H1 (cell line): Measurements from ENCODE around the gene CCDC171. TPM values are rescaled to one million over a fixed set of nuclear protein-coding genes. Genes with fewer than 3 reads are reported as not detected.

Experiments used
- CTCF ChIA-PET: fragments of 300-600 bp; sonication (Branson Sonifier 250); formaldehyde crosslinking; loops from one replicate; lab custom pipeline; 2021; ENCODE audit not compliant: partially characterized antibody; lab: Charles Lee
- POLR2A ChIA-PET: fragments of 300-600 bp; sonication (Branson Sonifier 250); formaldehyde crosslinking; loops from one replicate; lab custom pipeline; 2021; ENCODE audit warnings: inconsistent platforms; ENCODE audit not compliant: partially characterized antibody; lab: Charles Lee
- DNase-seq, 2 experiments: peaks; one replicate each; pipeline versions ENCODE4 v3.0.0 to v3.0.0-alpha.2; 2010 to 2022; ENCODE audit warnings: low spot score in 2 of 2, low read depth in 1 of 2, mixed read lengths in 1 of 2
- FAIRE-seq: peaks from 2 replicates; lab custom pipeline; 2011; peaks lifted over from hg19 to GRCh38; lab: Jason Lieb, UNC
- H2AFZ ChIP-seq: 2 replicates; pipeline ENCODE4 v1.8.1; 2012; ENCODE audit warnings: low read length, inconsistent platforms
- H2AK5ac ChIP-seq: 2 replicates; pipeline ENCODE4 v1.6.1; 2013; ENCODE audit warnings: low read depth, low read length
- H2BK120ac ChIP-seq: replicated peaks from 2 replicates; pipeline ENCODE3; 2013; ENCODE audit warnings: low read depth, low read length, inconsistent platforms
- H2BK12ac ChIP-seq: 2 replicates; pipeline ENCODE4 v1.6.1; 2013; ENCODE audit warnings: low read depth, low read length
- H2BK15ac ChIP-seq: 2 replicates; pipeline ENCODE4 v1.6.1; 2013; ENCODE audit warnings: low read length
- H2BK20ac ChIP-seq: 2 replicates; pipeline ENCODE4 v1.6.1; 2013; ENCODE audit warnings: low read length
- H2BK5ac ChIP-seq: 2 replicates; pipeline ENCODE4 v1.6.1; 2013; ENCODE audit warnings: low read depth, low read length
- H3K14ac ChIP-seq: 2 replicates; pipeline ENCODE4 v1.6.1; 2013; ENCODE audit warnings: inconsistent platforms; ENCODE audit not compliant: insufficient read length
- H3K18ac ChIP-seq: 2 replicates; pipeline ENCODE4 v1.6.1; 2013; ENCODE audit warnings: low read length; ENCODE audit errors: extremely low read depth
- H3K23ac ChIP-seq: 2 replicates; pipeline ENCODE4 v1.6.1; 2013; ENCODE audit warnings: inconsistent platforms; ENCODE audit not compliant: insufficient read length
- H3K23me2 ChIP-seq: 2 replicates; pipeline ENCODE4 v1.6.1; 2013; ENCODE audit warnings: low read depth, low read length
- H3K27ac ChIP-seq: 2 replicates; pipeline ENCODE4 v1.6.1; 2011; ENCODE audit warnings: low read depth, low read length, inconsistent platforms
- H3K27me3 ChIP-seq, 4 experiments: replicated peaks in 1 of 4; 1 replicate in 1 of 4; 2 replicates in 3 of 4; pipeline versions ENCODE4 v1.6.1 to v1.8.1; 2011 to 2013; ENCODE audit warnings: low read length in 3 of 4, mild to moderate bottlenecking in 3 of 4, inconsistent platforms in 2 of 4, mixed read lengths in 2 of 4, moderate library complexity in 1 of 4; ENCODE audit not compliant: control insufficient read depth in 3 of 4, insufficient read depth in 3 of 4; ENCODE audit errors: extremely low read depth in 1 of 4
- H3K36me3 ChIP-seq, 4 experiments: 2 replicates each; pipeline versions ENCODE4 v1.6.1 to v1.8.1; 2011 to 2013; ENCODE audit warnings: mild to moderate bottlenecking in 4 of 4, low read length in 3 of 4, moderate library complexity in 2 of 4, control low read depth in 1 of 4, inconsistent platforms in 1 of 4; ENCODE audit not compliant: insufficient read depth in 4 of 4, control insufficient read depth in 2 of 4
- H3K4ac ChIP-seq: replicated peaks from 2 replicates; pipeline ENCODE3; 2013; ENCODE audit warnings: low read length, low read depth, mixed read lengths, inconsistent platforms; ENCODE audit not compliant: insufficient read length
- H3K4me1 ChIP-seq, 4 experiments: replicated peaks in 1 of 4; 1 replicate in 1 of 4; 2 replicates in 3 of 4; pipeline versions ENCODE4 v1.6.1 to v1.8.1; 2011 to 2013; ENCODE audit warnings: low read length in 3 of 4, inconsistent platforms in 2 of 4, mixed read lengths in 1 of 4; ENCODE audit not compliant: insufficient read depth in 4 of 4, control insufficient read depth in 3 of 4
- H3K4me2 ChIP-seq, 2 experiments: 2 replicates each; pipeline versions ENCODE4 v1.6.1 to v1.8.1; 2011 to 2013; ENCODE audit warnings: low read depth in 2 of 2, low read length in 2 of 2, control low read depth in 1 of 2, inconsistent platforms in 1 of 2, mild to moderate bottlenecking in 1 of 2; ENCODE audit not compliant: insufficient read depth in 1 of 2
- H3K4me3 ChIP-seq, 4 experiments: fragments of 200-600, 300-600 bp in 1 of 4; sonication (generic), shearing (Covaris generic), sonication (Bioruptor Twin) in 1 of 4; 2 replicates each; pipeline versions ENCODE4 v1.5.1 to v1.8.1; 2011 to 2016; ENCODE audit warnings: low read length in 4 of 4, low read depth in 3 of 4, control low read depth in 2 of 4, inconsistent platforms in 2 of 4, mild to moderate bottlenecking in 2 of 4, mixed read lengths in 1 of 4, moderate library complexity in 1 of 4; ENCODE audit not compliant: insufficient read depth in 2 of 4; ENCODE audit errors: extremely low read depth in 1 of 4
- H3K56ac ChIP-seq: replicated peaks from 2 replicates; pipeline ENCODE3; 2013; ENCODE audit warnings: low read depth, mild to moderate bottlenecking, mixed read lengths, low read length, inconsistent platforms; ENCODE audit not compliant: insufficient read length
- H3K79me1 ChIP-seq: 2 replicates; pipeline ENCODE4 v1.6.1; 2013; ENCODE audit warnings: low read depth, low read length, control low read depth
- H3K79me2 ChIP-seq, 2 experiments: 2 replicates each; pipeline versions ENCODE4 v1.6.1 to v1.8.1; 2012 to 2013; ENCODE audit warnings: low read length in 2 of 2, mild to moderate bottlenecking in 2 of 2, inconsistent platforms in 1 of 2; ENCODE audit not compliant: insufficient read depth in 2 of 2, control insufficient read depth in 1 of 2
- H3K9ac ChIP-seq, 4 experiments: replicated peaks in 1 of 4; 1 replicate in 1 of 4; 2 replicates in 3 of 4; pipeline versions ENCODE4 v1.6.1 to v1.8.1; 2011 to 2013; ENCODE audit warnings: low read depth in 3 of 4, low read length in 3 of 4, control low read depth in 2 of 4, mild to moderate bottlenecking in 2 of 4, moderate library complexity in 2 of 4, inconsistent platforms in 1 of 4; ENCODE audit errors: extremely low read depth in 1 of 4
- H3K9me3 ChIP-seq, 2 experiments: 2 replicates each; pipeline versions ENCODE4 v1.6.1 to v1.8.1; 2012 to 2013; ENCODE audit warnings: mild to moderate bottlenecking in 2 of 2, moderate library complexity in 2 of 2, control low read depth in 1 of 2, inconsistent platforms in 1 of 2, low read depth in 1 of 2, low read length in 1 of 2, mixed read lengths in 1 of 2; ENCODE audit not compliant: insufficient read depth in 2 of 2
- H4K20me1 ChIP-seq, 2 experiments: replicated peaks in 1 of 2; 2 replicates each; pipeline versions ENCODE3 to v1.8.1; 2011 to 2013; ENCODE audit warnings: inconsistent platforms in 2 of 2, low read length in 2 of 2, mild to moderate bottlenecking in 1 of 2; ENCODE audit not compliant: insufficient read depth in 2 of 2, control insufficient read depth in 1 of 2
- H4K5ac ChIP-seq: 2 replicates; pipeline ENCODE4 v1.6.1; 2013; ENCODE audit warnings: low read length, low read depth, mixed read lengths, inconsistent platforms; ENCODE audit not compliant: insufficient read length
- H4K8ac ChIP-seq: 2 replicates; pipeline ENCODE4 v1.8.0; 2013; ENCODE audit warnings: mild to moderate bottlenecking, moderate library complexity, low read length, inconsistent platforms; ENCODE audit not compliant: insufficient read depth; ENCODE audit errors: extremely low read depth
- H4K91ac ChIP-seq: replicated peaks from 2 replicates; pipeline ENCODE3; 2013; ENCODE audit warnings: low read length, mixed read lengths, inconsistent platforms; ENCODE audit not compliant: insufficient read length
- ATF3 ChIP-seq: IDR thresholded peaks from 2 replicates; pipeline ENCODE4 v1.6.1; 2011; ENCODE audit warnings: low read depth, mild to moderate bottlenecking, low read length; ENCODE audit not compliant: insufficient read depth
- BCL11A ChIP-seq, 2 experiments: IDR thresholded peaks; one replicate each; pipeline ENCODE4 v1.6.1; 2011; ENCODE audit warnings: low read depth in 2 of 2, low read length in 2 of 2, mild to moderate bottlenecking in 2 of 2
- CHD1 ChIP-seq: IDR thresholded peaks from 2 replicates; pipeline ENCODE4 v1.6.1; 2012; ENCODE audit warnings: low read depth, low read length, improper control_type of control experiment
- JUN ChIP-seq: IDR thresholded peaks from 2 replicates; pipeline ENCODE4 v1.6.1; 2011; ENCODE audit warnings: low read depth, mild to moderate bottlenecking, improper control_type of control experiment, low read length
- KDM4A ChIP-seq: IDR thresholded peaks from one replicate; pipeline ENCODE4 v1.7.1; 2012; ENCODE audit warnings: low read depth, mild to moderate bottlenecking, moderate library complexity, low read length, inconsistent platforms; ENCODE audit not compliant: severe bottlenecking
- MAX ChIP-seq: IDR thresholded peaks from 2 replicates; pipeline ENCODE4 v1.6.1; 2012; ENCODE audit warnings: inconsistent platforms
- POLR2A ChIP-seq, 2 experiments: IDR thresholded peaks; 1 replicate in 1 of 2; 2 replicates in 1 of 2; pipeline ENCODE4 v1.6.1; 2011; ENCODE audit warnings: low read depth in 2 of 2, low read length in 2 of 2, mild to moderate bottlenecking in 2 of 2; ENCODE audit errors: control extremely low read depth in 1 of 2
- SAP30 ChIP-seq: fragments of 300-600 bp; sonication (generic); IDR thresholded peaks from 2 replicates; pipeline ENCODE4 v1.7.1; 2012; ENCODE audit warnings: low read length, moderate library complexity, mild to moderate bottlenecking, inconsistent platforms; ENCODE audit not compliant: insufficient read depth, insufficient replicate concordance
- SUZ12 ChIP-seq: fragments of 200-600 bp; sonication (generic); IDR thresholded peaks from 2 replicates; pipeline ENCODE4 v1.6.1; 2012; ENCODE audit warnings: mild to moderate bottlenecking, inconsistent platforms, low read length, moderate library complexity, mixed read lengths
- WGBS, 2 experiments: shearing (Covaris generic) in 1 of 2; methylation state at CpG; one replicate each; pipeline versions ENCODE4 v1.1.6 to v1.1.7; 2013 to 2015; ENCODE audit warnings: low lambda C conversion rate in 2 of 2, mixed read lengths in 2 of 2, inconsistent platforms in 1 of 2, low coverage in 1 of 2, missing lambda C conversion rate in 1 of 2; ENCODE audit not compliant: insufficient replicate concordance in 2 of 2, insufficient coverage in 1 of 2, insufficient read length in 1 of 2; ENCODE audit errors: extremely low coverage in 1 of 2, missing lambda C conversion rate in 1 of 2; 5-methylcytosine and 5-hydroxymethylcytosine counted together
- polyA plus RNA-seq, 7 experiments: library from polyadenylated mRNA; depleted of rRNA in 3 of 7; stranded (reverse) in 5 of 7; unstranded in 2 of 7; fragments of >200 nt in 5 of 7; fragments of 200-250 nt in 2 of 7; gene quantifications; 1 replicate in 5 of 7; 2 replicates in 1 of 7; 4 replicates in 1 of 7; pipeline versions ENCODE4 v1.2.1 to v1.2.3, GENCODE V29; 2011 to 2013; ENCODE audit warnings: missing spikeins in 2 of 7, mixed read lengths in 2 of 7
- total RNA-seq: library from RNA; stranded (reverse); fragmentation: NEBNext Ultra II Directional; extraction: Animal tissue kit (Norgen Biotek cat#: 25700); gene quantifications from 2 replicates; pipeline ENCODE4 v1.2.1, GENCODE V29; 2021

The CCDC171 gene
- total and polyA plus RNA-seq, 2 of the 8 experiments (the other 6 are each of a cell fraction or from before 2014, with no cell fraction given): 0.83 to 2.3 TPM

GRCh38 chr9:15959663-15960062 is 406.8 kb downstream of the CCDC171 start:
- CTCF ChIA-PET: interaction anchor here (1.1 to 1.3 kb wide), 2 partner anchors 12 to 173 kb away, joined by 3 to 4 read pairs; no protein-coding TSS in a partner anchor
- WGBS, 2 experiments: 55% methylated on average over 1 of the region's 1 CpG; no CpG with 5 or more reads in 1 of the 2 experiments
- POLR2A ChIA-PET: no interaction called here
- TF ChIP-seq CHD1 (no peak), KDM4A (no peak), MAX (no peak), JUN (no peak), POLR2A (IDR thresholded peaks at IDR 0.05; ENCODE audit: control extremely low read depth in 1 of 2, low read depth in 2 of 2, low read length in 2 of 2) (no peak), BCL11A (IDR thresholded peaks at IDR 0.05; ENCODE audit: low read depth in 2 of 2, low read length in 2 of 2) (no peak), SAP30 (no peak), ATF3 (no peak), SUZ12 (no peak)

More at GRCh38 chr9:15959663-15960062, 406.8 kb downstream of the CCDC171 start:
- DNase-seq (no peak), FAIRE-seq (no peak)
- no peaks in the 10 kb centered on the region for H3K27me3 ChIP-seq
- H3K79me1 ChIP-seq: no peaks in the 10 kb centered on the region
- no peak overlapping the region for H3K23ac ChIP-seq
- H3K4me3 ChIP-seq: no peak overlapping the region
- H2BK15ac ChIP-seq: no peak overlapping the region
- no peaks in the 10 kb centered on the region for H3K36me3 ChIP-seq
- H3K9me3 ChIP-seq: no peaks in the 10 kb centered on the region
- H2AK5ac ChIP-seq: no peak overlapping the region
- H3K14ac ChIP-seq: no peak overlapping the region
- H2BK12ac ChIP-seq: no peak overlapping the region
- no peaks in the 10 kb centered on the region for H4K20me1 ChIP-seq
- H4K5ac ChIP-seq: no peak overlapping the region
- H2AFZ ChIP-seq: no peak overlapping the region
- H3K23me2 ChIP-seq: no peaks in the 10 kb centered on the region
- no peak overlapping the region for H3K27ac ChIP-seq
- H3K4ac ChIP-seq: no peak overlapping the region
- no peaks in the 10 kb centered on the region for H3K4me1 ChIP-seq
- H2BK5ac ChIP-seq: no peak overlapping the region
- H4K91ac ChIP-seq: no peak overlapping the region
- H2BK120ac ChIP-seq: no peak overlapping the region
- no peak overlapping the region for H3K18ac ChIP-seq
- no peak overlapping the region for H3K56ac ChIP-seq
- no peak overlapping the region for H3K9ac ChIP-seq
- no peak overlapping the region for H2BK20ac ChIP-seq
- H3K4me2 ChIP-seq: no peak overlapping the region
- no peak overlapping the region for H4K8ac ChIP-seq
- H3K79me2 ChIP-seq: no peaks in the 10 kb centered on the region
